Activated CD4-positive, alpha-beta T cell treated with anti-CD3 and anti-CD28 coated beads, Interleukin-10, Interleukin-2, amounts not matched to agents 100 ng/mL and 50 ng/mL, durations not matched to agents 16 hours and 8 hours (primary cell): Measurements from ENCODE around the gene GAST.
"Not testable (repeated sequence)": the region's sequence is repeated elsewhere in the genome, so short reads cannot be mapped to it uniquely, and the experiment has no call there.

ENCODE experiments used
- DNase-seq: peaks from one replicate; pipeline ENCODE4 v3.0.0-alpha.2; 2020

Gene GAST, protein sequence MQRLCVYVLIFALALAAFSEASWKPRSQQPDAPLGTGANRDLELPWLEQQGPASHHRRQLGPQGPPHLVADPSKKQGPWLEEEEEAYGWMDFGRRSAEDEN

DNA sequence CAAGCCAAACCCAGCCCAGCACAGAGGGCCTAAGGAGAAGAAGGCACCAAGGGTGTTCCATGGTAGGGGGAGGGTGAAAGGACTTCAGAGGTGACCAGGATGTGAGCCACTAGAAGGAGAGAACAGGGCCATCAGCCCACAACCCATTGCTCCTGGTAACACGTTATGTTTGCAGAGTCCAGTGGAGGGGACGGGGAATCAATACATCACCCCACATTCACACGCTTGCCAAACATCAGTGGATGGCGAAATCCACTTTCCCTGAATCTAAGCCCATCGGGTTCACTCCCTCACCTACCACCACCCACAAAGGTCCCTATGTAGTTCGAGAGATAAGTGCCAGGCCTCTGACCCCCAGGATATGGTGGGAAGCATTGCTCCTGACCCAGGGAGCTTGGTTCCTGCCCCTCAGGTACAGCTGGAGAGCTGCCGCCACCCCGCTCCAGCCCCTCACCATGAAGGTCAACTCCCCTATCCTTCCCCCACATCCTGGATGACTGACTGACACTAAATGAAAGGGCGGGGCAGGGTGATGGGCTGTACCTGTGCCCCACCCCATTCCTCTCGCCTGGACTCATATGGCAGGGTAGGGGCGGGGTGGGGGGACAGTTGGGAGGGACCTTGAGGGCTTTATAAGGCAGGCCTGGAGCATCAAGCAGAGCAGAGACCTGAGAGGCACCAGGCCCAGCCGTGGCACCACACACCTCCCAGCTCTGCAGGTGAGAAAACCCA is at the start of gene GAST:
GAST (plus strand) TSS at position 663 of the 732 bp plus-strand sequence. CDS start 3,106 bp downstream, outside the sequence.
- no peak for DNase-seq

- no peak for DNase-seq
Measured at GRCh38 chr17:41663451-41664171, 48.5 kb upstream of the GAST start.

GRCh38 chr17:41664172-41664457 is 48.0 kb upstream of the GAST start:
- DNase-seq: no peak

DNA sequence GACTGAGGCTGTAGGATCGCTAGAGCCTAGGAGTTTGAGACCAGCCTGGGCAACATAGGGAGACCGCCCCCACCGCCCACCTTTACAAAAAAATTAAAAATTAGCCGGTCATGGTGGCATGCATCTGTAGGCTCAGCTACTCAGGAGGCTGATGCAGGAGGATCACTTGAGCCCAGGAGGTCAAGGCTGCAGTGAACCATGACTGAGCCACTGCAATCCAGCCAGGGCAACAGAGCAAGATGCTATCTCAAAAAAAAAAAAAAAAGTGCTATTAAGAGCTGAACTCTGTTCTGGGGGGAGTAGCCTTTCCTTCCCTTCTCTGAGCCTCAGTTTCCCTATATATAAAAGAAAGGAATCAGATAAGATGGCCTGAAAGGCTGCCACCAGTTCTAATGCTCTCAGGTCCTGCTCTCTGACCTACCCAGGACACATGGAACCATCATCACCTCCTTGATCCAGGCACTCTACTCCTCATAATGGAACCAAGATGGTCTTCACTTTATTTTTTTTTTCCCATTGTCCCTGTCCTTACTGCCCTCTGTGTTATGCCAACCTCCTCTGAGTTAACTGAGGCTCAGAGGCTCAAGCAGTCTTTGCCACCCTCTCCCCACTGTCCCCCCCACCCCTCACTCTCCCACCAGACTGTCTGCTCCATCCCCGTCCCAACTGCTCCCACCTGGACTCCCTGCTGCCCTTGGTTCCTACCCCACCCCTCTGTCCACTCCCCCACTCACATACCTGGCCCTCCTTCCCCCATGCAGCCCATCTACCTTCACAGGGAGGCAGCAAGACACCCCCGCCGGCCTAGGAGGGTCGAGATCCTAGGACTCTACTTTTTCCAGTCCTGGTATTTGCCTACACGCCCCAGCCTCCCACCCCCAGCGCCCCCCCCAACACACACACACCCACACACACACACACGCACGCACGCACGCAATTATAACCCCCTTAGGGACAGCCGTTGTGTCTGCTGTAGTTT is 47.3 kb upstream of the GAST start:
- no peak for DNase-seq

DNA sequence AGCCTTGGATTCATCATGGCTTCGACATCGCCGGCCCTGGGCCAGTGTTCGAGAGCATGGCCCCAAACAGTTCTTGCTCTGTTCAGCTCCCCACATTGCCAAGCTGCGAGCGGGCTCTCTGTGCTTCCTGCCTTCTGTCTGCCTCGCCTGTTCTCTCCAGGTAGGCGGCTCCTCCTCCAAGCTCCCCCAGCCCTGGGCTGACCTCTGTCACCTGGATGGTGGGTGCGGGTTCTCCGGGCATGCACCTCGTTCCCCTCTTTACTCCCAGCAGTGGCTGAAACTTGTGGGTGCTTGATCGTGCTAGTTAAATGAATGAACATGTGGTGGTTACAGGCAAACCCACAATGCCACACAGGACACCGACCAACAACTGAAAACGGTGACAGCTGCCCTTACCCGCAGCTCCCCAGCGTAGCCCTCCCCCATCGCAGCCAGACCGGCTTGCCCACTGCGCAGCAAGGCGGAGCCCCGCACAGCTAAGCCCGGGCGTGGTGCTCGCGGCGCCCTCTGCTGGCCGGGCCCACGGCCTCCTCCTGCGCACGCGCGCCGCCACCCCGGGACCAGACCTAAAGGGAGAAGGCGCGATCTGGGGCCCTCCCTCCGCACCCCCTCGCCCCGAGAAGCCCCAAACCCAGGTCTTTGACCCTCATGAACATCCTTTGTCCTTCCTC is 46.4 kb upstream of the GAST start:
- DNase-seq: peak; percentile 95

DNA sequence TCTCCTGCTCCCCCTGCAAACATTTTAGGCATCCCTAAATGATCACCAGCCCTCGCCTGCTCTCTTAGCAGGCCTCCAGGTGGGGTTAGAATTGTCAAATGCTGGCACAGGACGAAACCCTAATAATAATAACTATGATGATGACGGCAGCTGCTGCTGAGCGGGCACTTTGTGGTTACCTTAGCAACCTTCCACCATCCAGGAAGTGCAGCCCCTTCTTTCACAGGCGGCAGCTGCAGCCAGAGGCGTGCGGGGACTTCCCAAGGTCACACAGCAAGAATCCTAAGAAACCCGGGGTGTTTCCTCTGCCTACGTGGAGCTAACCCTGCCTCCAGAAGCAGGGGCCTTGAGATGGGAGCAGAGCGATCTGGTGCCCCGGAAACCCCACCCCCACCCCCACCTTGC is 45.9 kb upstream of the GAST start:
- peak; percentile 78 for DNase-seq

DNA sequence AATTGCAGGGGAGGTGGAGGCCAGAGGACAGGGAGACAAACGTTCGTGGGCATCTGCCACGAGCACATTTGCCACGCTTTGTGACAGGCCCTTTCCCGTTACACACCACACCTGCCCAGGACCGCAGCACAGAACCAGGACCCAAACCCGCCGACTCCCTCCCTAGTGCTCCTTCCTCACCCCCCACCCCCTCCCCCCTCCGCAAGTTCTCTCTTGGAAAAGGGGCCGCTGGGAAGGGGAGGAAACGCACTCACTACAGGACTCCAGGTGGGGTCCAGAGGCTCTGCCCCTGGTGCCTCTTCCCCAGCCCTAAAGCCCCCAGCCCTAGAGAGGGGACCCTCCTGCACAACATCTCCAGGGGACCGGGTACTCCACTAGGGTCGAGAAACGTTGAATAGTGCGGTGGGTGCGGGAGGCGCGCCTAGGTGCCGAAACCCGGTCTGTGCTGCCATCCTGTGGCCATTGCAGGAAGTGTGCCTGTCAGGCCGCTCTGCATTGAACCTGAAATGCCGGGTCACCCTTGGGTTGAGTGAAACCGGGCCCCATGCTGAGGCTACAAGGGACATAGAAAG is 45.3 kb upstream of the GAST start:
- peak; percentile 91 for DNase-seq

- DNase-seq: no peak
Measured at GRCh38 chr17:41667280-41668041, 44.7 kb upstream of the GAST start.

GRCh38 chr17:41672153-41672552 is 40.0 kb upstream of the GAST start:
- DNase-seq: no peak

DNA sequence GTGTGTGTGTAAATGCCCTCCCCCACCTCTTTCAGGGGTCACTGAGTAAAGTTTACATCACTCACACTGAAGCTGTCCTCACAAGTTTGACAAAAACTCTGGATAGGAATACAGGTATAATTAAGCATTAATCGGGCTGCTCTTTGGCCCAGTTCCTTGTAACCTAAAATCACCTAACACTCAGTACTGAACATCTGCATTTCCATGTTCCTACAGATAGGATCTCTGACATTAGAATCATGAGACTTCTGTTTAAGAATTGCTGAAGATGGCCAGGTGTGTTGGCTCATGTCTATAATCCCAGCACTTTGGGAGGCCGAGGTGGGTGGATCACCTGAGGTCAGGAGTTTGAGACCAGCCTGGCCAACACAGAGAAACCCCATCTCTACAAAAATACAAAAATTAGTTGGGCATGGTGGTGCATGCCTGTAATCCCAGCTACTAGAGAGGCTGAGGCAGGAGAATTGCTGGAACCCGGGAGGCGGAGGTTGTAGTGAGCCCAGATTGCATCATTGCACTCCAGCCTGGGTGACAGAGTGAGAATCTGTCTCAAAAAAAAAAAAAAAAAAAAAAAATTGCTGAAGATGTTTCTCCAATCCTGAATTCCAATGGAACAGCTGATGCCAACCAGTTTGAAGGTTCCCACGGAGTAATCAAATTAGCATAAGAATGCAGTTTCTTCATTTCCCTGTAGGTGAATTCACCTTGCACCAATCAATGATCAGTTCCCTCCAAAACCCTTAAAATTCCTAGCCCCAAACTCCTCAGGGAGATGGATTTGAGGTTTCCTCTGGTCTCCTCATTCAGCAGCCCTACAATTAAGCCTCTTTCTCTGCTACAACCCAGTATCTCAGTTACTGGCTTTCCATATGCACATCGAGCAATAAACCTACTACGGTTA is 36.7 kb upstream of the GAST start:
- DNase-seq: not testable (repeated sequence)

DNA sequence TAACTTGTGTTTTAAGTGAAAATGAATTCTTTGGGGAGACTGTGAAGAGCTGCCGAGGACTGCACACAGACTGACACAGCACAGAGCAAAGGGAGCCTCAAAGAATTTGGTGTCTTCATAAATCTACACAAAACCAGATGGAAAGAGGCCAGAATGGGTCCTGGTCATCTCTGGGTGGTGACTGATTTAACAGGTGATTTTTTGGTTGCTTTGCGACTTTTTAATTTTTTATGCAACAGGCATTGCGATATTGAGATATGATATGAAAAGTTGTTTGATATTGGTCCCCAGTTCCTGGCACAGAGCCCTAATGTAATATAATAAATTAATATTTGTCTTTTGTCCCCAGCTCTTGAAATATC is 36.1 kb upstream of the GAST start:
- DNase-seq: no peak

GRCh38 chr17:41678411-41678906 is 33.7 kb upstream of the GAST start:
- DNase-seq: peak; percentile 58

GRCh38 chr17:41678907-41679739 is 33.0 kb upstream of the GAST start:
- peak; percentile 93 for DNase-seq

- no peak for DNase-seq
Measured at GRCh38 chr17:41679740-41680425, 32.2 kb upstream of the GAST start.

- DNase-seq: no peak
Measured at GRCh38 chr17:41680426-41681040, 31.6 kb upstream of the GAST start.

DNA sequence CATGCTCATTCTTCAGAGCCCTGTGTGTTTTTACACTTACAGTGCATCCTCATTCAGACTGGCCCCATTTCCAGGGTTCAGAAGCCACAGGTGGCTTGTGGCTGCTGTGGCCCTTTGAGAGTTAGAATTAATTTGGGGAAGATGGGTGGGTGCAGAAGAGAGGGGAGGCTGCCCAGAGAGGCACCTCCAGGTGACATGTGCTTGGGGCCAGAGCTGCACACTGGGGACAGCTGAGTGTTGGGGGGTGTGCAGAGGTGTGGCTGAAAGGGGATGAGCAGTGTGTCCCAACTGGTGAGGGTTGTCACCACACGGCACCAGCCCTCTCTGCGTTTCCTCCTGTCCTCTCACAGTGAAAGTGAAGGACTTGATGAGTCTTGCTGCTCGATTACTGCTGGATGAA is 30.4 kb upstream of the GAST start:
- no peak for DNase-seq

GRCh38 chr17:41682631-41683030 is 29.5 kb upstream of the GAST start:
- DNase-seq: no peak

DNA sequence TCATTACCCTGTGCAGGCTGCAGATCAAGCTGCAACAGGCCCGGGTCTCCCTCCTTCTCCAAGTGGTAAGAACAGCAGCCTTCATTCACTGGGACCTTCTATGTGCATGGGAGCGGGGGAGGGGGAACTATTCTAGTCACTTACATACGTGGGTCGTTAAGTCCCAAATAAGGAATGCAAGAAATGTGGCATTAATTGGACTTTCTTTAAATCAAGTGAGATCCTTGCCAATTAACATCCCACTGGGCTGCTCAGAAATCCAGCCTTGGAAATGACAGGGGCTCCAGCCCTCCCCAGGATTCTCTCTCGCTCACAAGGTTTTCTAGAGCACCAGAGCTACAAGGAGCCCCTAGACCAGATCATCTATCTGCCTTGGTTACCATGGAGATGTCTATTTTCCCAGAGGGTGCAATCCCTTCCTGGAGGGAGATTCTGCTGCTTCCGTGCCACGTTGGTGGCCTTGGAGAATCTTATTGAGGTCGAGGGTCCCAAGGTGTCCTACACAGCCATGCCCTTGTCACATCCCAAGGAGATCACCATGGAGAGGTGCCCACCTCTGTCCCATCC is 28.6 kb upstream of the GAST start:
- no peak for DNase-seq
